Measurements from ENCODE around the gene JMJD8. TPM values are rescaled to one million over a fixed set of nuclear protein-coding genes. Genes with fewer than 3 reads are reported as not detected.

JMJD8 gene
- total and polyA plus RNA-seq, 9 of the 15 experiments (the other 6 are each of a cell fraction or from before 2014, with no cell fraction given): 1.2 to 50.6 (median 29.3) TPM

DNA sequence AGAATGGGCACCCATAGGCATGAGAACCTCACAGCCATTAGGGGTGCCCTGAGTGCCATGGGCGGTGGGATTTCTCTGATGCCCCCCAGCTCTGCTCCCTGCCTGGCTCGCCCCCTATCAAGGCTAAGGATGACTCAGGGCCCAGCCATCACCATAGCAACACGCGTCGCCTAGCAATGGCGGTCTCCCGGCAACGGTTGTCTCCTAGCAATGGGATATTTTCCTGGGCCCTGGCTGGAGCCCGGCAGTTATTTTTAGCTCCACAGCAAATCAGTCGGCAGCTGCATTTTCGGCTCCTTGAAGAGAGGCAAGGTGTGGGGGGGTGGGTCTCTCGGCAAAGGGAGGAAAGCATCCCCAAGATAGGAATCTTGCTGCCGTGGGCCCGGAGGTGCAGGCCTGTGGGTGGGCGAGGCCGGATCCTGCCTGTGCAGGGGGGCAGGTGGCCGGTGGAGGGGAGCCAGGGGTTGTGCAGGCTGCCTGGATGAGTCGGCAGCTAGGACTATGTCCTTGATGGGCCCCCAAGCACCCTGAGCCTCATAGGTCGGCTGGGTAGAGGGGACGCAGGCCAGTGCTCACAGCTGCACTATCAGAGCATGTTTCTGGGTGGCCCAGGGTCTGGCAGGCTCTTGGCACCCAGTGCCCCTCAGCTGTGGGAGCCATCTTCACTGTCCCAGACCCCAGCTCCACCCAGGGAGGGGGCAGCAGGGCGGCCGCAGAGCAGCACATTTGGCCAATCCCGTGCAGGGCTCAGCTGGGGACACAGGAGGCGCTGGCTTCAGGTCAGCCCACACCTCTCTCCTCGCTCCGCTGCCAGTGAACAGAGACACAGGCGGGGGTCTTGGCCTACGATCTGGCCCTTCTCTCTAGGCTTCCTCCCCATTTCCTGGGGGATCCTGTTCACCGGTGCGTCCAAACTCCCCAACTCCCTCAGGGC lies 25.7 kb upstream of the JMJD8 start (continued):
- TF ChIP-seq, protein P1, sequence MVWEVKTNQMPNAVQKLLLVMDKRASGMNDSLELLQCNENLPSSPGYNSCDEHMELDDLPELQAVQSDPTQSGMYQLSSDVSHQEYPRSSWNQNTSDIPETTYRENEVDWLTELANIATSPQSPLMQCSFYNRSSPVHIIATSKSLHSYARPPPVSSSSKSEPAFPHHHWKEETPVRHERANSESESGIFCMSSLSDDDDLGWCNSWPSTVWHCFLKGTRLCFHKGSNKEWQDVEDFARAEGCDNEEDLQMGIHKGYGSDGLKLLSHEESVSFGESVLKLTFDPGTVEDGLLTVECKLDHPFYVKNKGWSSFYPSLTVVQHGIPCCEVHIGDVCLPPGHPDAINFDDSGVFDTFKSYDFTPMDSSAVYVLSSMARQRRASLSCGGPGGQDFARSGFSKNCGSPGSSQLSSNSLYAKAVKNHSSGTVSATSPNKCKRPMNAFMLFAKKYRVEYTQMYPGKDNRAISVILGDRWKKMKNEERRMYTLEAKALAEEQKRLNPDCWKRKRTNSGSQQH (CRISPR knock-in tag; IDR thresholded peaks at IDR 0.05): no peak
- TF ChIP-seq XRCC4 (IDR thresholded peaks at IDR 0.05; ENCODE audit: extremely low read depth, insufficient read depth, insufficient read length): no peak
- TF ChIP-seq ELF2 (CRISPR knock-in tag; IDR thresholded peaks at IDR 0.05): no peak
- TF ChIP-seq ZKSCAN1 (IDR thresholded peaks at IDR 0.05; ENCODE audit: low read depth, low read length): no peak
- no peak for TF ChIP-seq ZNF445 (CRISPR knock-in tag; IDR thresholded peaks at IDR 0.05; ENCODE audit: low read depth)
- TF ChIP-seq, protein P2, sequence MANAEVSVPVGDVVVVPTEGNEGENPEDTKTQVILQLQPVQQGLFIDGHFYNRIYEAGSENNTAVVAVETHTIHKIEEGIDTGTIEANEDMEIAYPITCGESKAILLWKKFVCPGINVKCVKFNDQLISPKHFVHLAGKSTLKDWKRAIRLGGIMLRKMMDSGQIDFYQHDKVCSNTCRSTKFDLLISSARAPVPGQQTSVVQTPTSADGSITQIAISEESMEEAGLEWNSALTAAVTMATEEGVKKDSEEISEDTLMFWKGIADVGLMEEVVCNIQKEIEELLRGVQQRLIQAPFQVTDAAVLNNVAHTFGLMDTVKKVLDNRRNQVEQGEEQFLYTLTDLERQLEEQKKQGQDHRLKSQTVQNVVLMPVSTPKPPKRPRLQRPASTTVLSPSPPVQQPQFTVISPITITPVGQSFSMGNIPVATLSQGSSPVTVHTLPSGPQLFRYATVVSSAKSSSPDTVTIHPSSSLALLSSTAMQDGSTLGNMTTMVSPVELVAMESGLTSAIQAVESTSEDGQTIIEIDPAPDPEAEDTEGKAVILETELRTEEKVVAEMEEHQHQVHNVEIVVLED (CRISPR knock-in tag; IDR thresholded peaks at IDR 0.05): no peak
- no peak for TF ChIP-seq ZNF764 (CRISPR knock-in tag; IDR thresholded peaks at IDR 0.05; ENCODE audit: low read depth)
- TF ChIP-seq SP1 (CRISPR knock-in tag; IDR thresholded peaks at IDR 0.05): no peak
- peak; percentile 97 for TF ChIP-seq RNF2 (IDR thresholded peaks at IDR 0.05)
- no peak for TF ChIP-seq NELFE (IDR thresholded peaks at IDR 0.05; ENCODE audit: insufficient read depth, insufficient read length)
- no peak for TF ChIP-seq ZNF77 (CRISPR knock-in tag; IDR thresholded peaks at IDR 0.05)
- TF ChIP-seq NFRKB (IDR thresholded peaks at IDR 0.05; ENCODE audit: low read depth): no peak
- TF ChIP-seq, protein P3, sequence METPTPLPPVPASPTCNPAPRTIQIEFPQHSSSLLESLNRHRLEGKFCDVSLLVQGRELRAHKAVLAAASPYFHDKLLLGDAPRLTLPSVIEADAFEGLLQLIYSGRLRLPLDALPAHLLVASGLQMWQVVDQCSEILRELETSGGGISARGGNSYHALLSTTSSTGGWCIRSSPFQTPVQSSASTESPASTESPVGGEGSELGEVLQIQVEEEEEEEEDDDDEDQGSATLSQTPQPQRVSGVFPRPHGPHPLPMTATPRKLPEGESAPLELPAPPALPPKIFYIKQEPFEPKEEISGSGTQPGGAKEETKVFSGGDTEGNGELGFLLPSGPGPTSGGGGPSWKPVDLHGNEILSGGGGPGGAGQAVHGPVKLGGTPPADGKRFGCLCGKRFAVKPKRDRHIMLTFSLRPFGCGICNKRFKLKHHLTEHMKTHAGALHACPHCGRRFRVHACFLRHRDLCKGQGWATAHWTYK (CRISPR knock-in tag; IDR thresholded peaks at IDR 0.05): no peak
- no peak for TF ChIP-seq ZBED1 (IDR thresholded peaks at IDR 0.05)
- TF ChIP-seq, protein P4, sequence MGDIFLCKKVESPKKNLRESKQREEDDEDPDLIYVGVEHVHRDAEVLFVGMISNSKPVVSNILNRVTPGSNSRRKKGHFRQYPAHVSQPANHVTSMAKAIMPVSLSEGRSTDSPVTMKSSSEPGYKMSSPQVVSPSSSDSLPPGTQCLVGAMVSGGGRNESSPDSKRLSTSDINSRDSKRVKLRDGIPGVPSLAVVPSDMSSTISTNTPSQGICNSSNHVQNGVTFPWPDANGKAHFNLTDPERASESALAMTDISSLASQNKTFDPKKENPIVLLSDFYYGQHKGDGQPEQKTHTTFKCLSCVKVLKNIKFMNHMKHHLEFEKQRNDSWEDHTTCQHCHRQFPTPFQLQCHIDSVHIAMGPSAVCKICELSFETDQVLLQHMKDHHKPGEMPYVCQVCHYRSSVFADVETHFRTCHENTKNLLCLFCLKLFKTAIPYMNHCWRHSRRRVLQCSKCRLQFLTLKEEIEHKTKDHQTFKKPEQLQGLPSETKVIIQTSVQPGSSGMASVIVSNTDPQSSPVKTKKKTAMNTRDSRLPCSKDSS (IDR thresholded peaks at IDR 0.05; ENCODE audit: low read depth, partially characterized antibody): no peak
- TF ChIP-seq, protein P5, sequence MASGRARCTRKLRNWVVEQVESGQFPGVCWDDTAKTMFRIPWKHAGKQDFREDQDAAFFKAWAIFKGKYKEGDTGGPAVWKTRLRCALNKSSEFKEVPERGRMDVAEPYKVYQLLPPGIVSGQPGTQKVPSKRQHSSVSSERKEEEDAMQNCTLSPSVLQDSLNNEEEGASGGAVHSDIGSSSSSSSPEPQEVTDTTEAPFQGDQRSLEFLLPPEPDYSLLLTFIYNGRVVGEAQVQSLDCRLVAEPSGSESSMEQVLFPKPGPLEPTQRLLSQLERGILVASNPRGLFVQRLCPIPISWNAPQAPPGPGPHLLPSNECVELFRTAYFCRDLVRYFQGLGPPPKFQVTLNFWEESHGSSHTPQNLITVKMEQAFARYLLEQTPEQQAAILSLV (tag; IDR thresholded peaks at IDR 0.05): no peak
- TF ChIP-seq, protein P6, sequence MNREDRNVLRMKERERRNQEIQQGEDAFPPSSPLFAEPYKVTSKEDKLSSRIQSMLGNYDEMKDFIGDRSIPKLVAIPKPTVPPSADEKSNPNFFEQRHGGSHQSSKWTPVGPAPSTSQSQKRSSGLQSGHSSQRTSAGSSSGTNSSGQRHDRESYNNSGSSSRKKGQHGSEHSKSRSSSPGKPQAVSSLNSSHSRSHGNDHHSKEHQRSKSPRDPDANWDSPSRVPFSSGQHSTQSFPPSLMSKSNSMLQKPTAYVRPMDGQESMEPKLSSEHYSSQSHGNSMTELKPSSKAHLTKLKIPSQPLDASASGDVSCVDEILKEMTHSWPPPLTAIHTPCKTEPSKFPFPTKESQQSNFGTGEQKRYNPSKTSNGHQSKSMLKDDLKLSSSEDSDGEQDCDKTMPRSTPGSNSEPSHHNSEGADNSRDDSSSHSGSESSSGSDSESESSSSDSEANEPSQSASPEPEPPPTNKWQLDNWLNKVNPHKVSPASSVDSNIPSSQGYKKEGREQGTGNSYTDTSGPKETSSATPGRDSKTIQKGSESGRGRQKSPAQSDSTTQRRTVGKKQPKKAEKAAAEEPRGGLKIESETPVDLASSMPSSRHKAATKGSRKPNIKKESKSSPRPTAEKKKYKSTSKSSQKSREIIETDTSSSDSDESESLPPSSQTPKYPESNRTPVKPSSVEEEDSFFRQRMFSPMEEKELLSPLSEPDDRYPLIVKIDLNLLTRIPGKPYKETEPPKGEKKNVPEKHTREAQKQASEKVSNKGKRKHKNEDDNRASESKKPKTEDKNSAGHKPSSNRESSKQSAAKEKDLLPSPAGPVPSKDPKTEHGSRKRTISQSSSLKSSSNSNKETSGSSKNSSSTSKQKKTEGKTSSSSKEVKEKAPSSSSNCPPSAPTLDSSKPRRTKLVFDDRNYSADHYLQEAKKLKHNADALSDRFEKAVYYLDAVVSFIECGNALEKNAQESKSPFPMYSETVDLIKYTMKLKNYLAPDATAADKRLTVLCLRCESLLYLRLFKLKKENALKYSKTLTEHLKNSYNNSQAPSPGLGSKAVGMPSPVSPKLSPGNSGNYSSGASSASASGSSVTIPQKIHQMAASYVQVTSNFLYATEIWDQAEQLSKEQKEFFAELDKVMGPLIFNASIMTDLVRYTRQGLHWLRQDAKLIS (CRISPR knock-in tag; IDR thresholded peaks at IDR 0.05): no peak

Measured in K562 (cell line).